H1 (cell line): ENCODE results near the gene UBXN11. TPM values are rescaled to one million over a fixed set of nuclear protein-coding genes. Genes with fewer than 3 reads are reported as not detected.

ENCODE experiments used
- CTCF ChIA-PET: fragments of 300-600 bp; sonication (Branson Sonifier 250); formaldehyde crosslinking; loops from one replicate; lab custom pipeline; 2021; ENCODE audit not compliant: partially characterized antibody; lab: Charles Lee
- POLR2A ChIA-PET: fragments of 300-600 bp; sonication (Branson Sonifier 250); formaldehyde crosslinking; loops from one replicate; lab custom pipeline; 2021; ENCODE audit warnings: inconsistent platforms; ENCODE audit not compliant: partially characterized antibody; lab: Charles Lee
- DNase-seq, 2 experiments: peaks; one replicate each; pipeline versions ENCODE4 v3.0.0 to v3.0.0-alpha.2; 2010 to 2022; ENCODE audit warnings: low spot score in 2 of 2, low read depth in 1 of 2, mixed read lengths in 1 of 2
- FAIRE-seq: peaks from 2 replicates; lab custom pipeline; 2011; peaks lifted over from hg19 to GRCh38; lab: Jason Lieb, UNC
- H2AFZ ChIP-seq: 2 replicates; pipeline ENCODE4 v1.8.1; 2012; ENCODE audit warnings: low read length, inconsistent platforms
- H2AK5ac ChIP-seq: 2 replicates; pipeline ENCODE4 v1.6.1; 2013; ENCODE audit warnings: low read depth, low read length
- H2BK120ac ChIP-seq: replicated peaks from 2 replicates; pipeline ENCODE3; 2013; ENCODE audit warnings: low read depth, low read length, inconsistent platforms
- H2BK12ac ChIP-seq: 2 replicates; pipeline ENCODE4 v1.6.1; 2013; ENCODE audit warnings: low read depth, low read length
- H2BK15ac ChIP-seq: 2 replicates; pipeline ENCODE4 v1.6.1; 2013; ENCODE audit warnings: low read length
- H2BK20ac ChIP-seq: 2 replicates; pipeline ENCODE4 v1.6.1; 2013; ENCODE audit warnings: low read length
- H2BK5ac ChIP-seq: 2 replicates; pipeline ENCODE4 v1.6.1; 2013; ENCODE audit warnings: low read depth, low read length
- H3K14ac ChIP-seq: 2 replicates; pipeline ENCODE4 v1.6.1; 2013; ENCODE audit warnings: inconsistent platforms; ENCODE audit not compliant: insufficient read length
- H3K18ac ChIP-seq: 2 replicates; pipeline ENCODE4 v1.6.1; 2013; ENCODE audit warnings: low read length; ENCODE audit errors: extremely low read depth
- H3K23ac ChIP-seq: 2 replicates; pipeline ENCODE4 v1.6.1; 2013; ENCODE audit warnings: inconsistent platforms; ENCODE audit not compliant: insufficient read length
- H3K23me2 ChIP-seq: 2 replicates; pipeline ENCODE4 v1.6.1; 2013; ENCODE audit warnings: low read depth, low read length
- H3K27ac ChIP-seq: 2 replicates; pipeline ENCODE4 v1.6.1; 2011; ENCODE audit warnings: low read depth, low read length, inconsistent platforms
- H3K27me3 ChIP-seq, 4 experiments: replicated peaks in 1 of 4; 1 replicate in 1 of 4; 2 replicates in 3 of 4; pipeline versions ENCODE4 v1.6.1 to v1.8.1; 2011 to 2013; ENCODE audit warnings: low read length in 3 of 4, mild to moderate bottlenecking in 3 of 4, inconsistent platforms in 2 of 4, mixed read lengths in 2 of 4, moderate library complexity in 1 of 4; ENCODE audit not compliant: control insufficient read depth in 3 of 4, insufficient read depth in 3 of 4; ENCODE audit errors: extremely low read depth in 1 of 4
- H3K36me3 ChIP-seq, 4 experiments: 2 replicates each; pipeline versions ENCODE4 v1.6.1 to v1.8.1; 2011 to 2013; ENCODE audit warnings: mild to moderate bottlenecking in 4 of 4, low read length in 3 of 4, moderate library complexity in 2 of 4, control low read depth in 1 of 4, inconsistent platforms in 1 of 4; ENCODE audit not compliant: insufficient read depth in 4 of 4, control insufficient read depth in 2 of 4
- H3K4ac ChIP-seq: replicated peaks from 2 replicates; pipeline ENCODE3; 2013; ENCODE audit warnings: low read length, low read depth, mixed read lengths, inconsistent platforms; ENCODE audit not compliant: insufficient read length
- H3K4me1 ChIP-seq, 4 experiments: replicated peaks in 1 of 4; 1 replicate in 1 of 4; 2 replicates in 3 of 4; pipeline versions ENCODE4 v1.6.1 to v1.8.1; 2011 to 2013; ENCODE audit warnings: low read length in 3 of 4, inconsistent platforms in 2 of 4, mixed read lengths in 1 of 4; ENCODE audit not compliant: insufficient read depth in 4 of 4, control insufficient read depth in 3 of 4
- H3K4me2 ChIP-seq, 2 experiments: 2 replicates each; pipeline versions ENCODE4 v1.6.1 to v1.8.1; 2011 to 2013; ENCODE audit warnings: low read depth in 2 of 2, low read length in 2 of 2, control low read depth in 1 of 2, inconsistent platforms in 1 of 2, mild to moderate bottlenecking in 1 of 2; ENCODE audit not compliant: insufficient read depth in 1 of 2
- H3K4me3 ChIP-seq, 4 experiments: fragments of 200-600, 300-600 bp in 1 of 4; sonication (generic), shearing (Covaris generic), sonication (Bioruptor Twin) in 1 of 4; 2 replicates each; pipeline versions ENCODE4 v1.5.1 to v1.8.1; 2011 to 2016; ENCODE audit warnings: low read length in 4 of 4, low read depth in 3 of 4, control low read depth in 2 of 4, inconsistent platforms in 2 of 4, mild to moderate bottlenecking in 2 of 4, mixed read lengths in 1 of 4, moderate library complexity in 1 of 4; ENCODE audit not compliant: insufficient read depth in 2 of 4; ENCODE audit errors: extremely low read depth in 1 of 4
- H3K56ac ChIP-seq: replicated peaks from 2 replicates; pipeline ENCODE3; 2013; ENCODE audit warnings: low read depth, mild to moderate bottlenecking, mixed read lengths, low read length, inconsistent platforms; ENCODE audit not compliant: insufficient read length
- H3K79me1 ChIP-seq: 2 replicates; pipeline ENCODE4 v1.6.1; 2013; ENCODE audit warnings: low read depth, low read length, control low read depth
- H3K79me2 ChIP-seq, 2 experiments: 2 replicates each; pipeline versions ENCODE4 v1.6.1 to v1.8.1; 2012 to 2013; ENCODE audit warnings: low read length in 2 of 2, mild to moderate bottlenecking in 2 of 2, inconsistent platforms in 1 of 2; ENCODE audit not compliant: insufficient read depth in 2 of 2, control insufficient read depth in 1 of 2
- H3K9ac ChIP-seq, 4 experiments: replicated peaks in 1 of 4; 1 replicate in 1 of 4; 2 replicates in 3 of 4; pipeline versions ENCODE4 v1.6.1 to v1.8.1; 2011 to 2013; ENCODE audit warnings: low read depth in 3 of 4, low read length in 3 of 4, control low read depth in 2 of 4, mild to moderate bottlenecking in 2 of 4, moderate library complexity in 2 of 4, inconsistent platforms in 1 of 4; ENCODE audit errors: extremely low read depth in 1 of 4
- H3K9me3 ChIP-seq, 2 experiments: 2 replicates each; pipeline versions ENCODE4 v1.6.1 to v1.8.1; 2012 to 2013; ENCODE audit warnings: mild to moderate bottlenecking in 2 of 2, moderate library complexity in 2 of 2, control low read depth in 1 of 2, inconsistent platforms in 1 of 2, low read depth in 1 of 2, low read length in 1 of 2, mixed read lengths in 1 of 2; ENCODE audit not compliant: insufficient read depth in 2 of 2
- H4K20me1 ChIP-seq, 2 experiments: replicated peaks in 1 of 2; 2 replicates each; pipeline versions ENCODE3 to v1.8.1; 2011 to 2013; ENCODE audit warnings: inconsistent platforms in 2 of 2, low read length in 2 of 2, mild to moderate bottlenecking in 1 of 2; ENCODE audit not compliant: insufficient read depth in 2 of 2, control insufficient read depth in 1 of 2
- H4K5ac ChIP-seq: 2 replicates; pipeline ENCODE4 v1.6.1; 2013; ENCODE audit warnings: low read length, low read depth, mixed read lengths, inconsistent platforms; ENCODE audit not compliant: insufficient read length
- H4K8ac ChIP-seq: 2 replicates; pipeline ENCODE4 v1.8.0; 2013; ENCODE audit warnings: mild to moderate bottlenecking, moderate library complexity, low read length, inconsistent platforms; ENCODE audit not compliant: insufficient read depth; ENCODE audit errors: extremely low read depth
- H4K91ac ChIP-seq: replicated peaks from 2 replicates; pipeline ENCODE3; 2013; ENCODE audit warnings: low read length, mixed read lengths, inconsistent platforms; ENCODE audit not compliant: insufficient read length
- JUN ChIP-seq: IDR thresholded peaks from 2 replicates; pipeline ENCODE4 v1.6.1; 2011; ENCODE audit warnings: low read depth, mild to moderate bottlenecking, improper control_type of control experiment, low read length
- NRF1 ChIP-seq: IDR thresholded peaks from 2 replicates; pipeline ENCODE4 v1.6.1; 2011; ENCODE audit warnings: mild to moderate bottlenecking, low read depth, low read length, improper control_type of control experiment
- WGBS, 2 experiments: shearing (Covaris generic) in 1 of 2; methylation state at CpG; one replicate each; pipeline versions ENCODE4 v1.1.6 to v1.1.7; 2013 to 2015; ENCODE audit warnings: low lambda C conversion rate in 2 of 2, mixed read lengths in 2 of 2, inconsistent platforms in 1 of 2, low coverage in 1 of 2, missing lambda C conversion rate in 1 of 2; ENCODE audit not compliant: insufficient replicate concordance in 2 of 2, insufficient coverage in 1 of 2, insufficient read length in 1 of 2; ENCODE audit errors: extremely low coverage in 1 of 2, missing lambda C conversion rate in 1 of 2; 5-methylcytosine and 5-hydroxymethylcytosine counted together
- polyA plus RNA-seq, 7 experiments: library from polyadenylated mRNA; depleted of rRNA in 3 of 7; stranded (reverse) in 5 of 7; unstranded in 2 of 7; fragments of >200 nt in 5 of 7; fragments of 200-250 nt in 2 of 7; gene quantifications; 1 replicate in 5 of 7; 2 replicates in 1 of 7; 4 replicates in 1 of 7; pipeline versions ENCODE4 v1.2.1 to v1.2.3, GENCODE V29; 2011 to 2013; ENCODE audit warnings: missing spikeins in 2 of 7, mixed read lengths in 2 of 7
- total RNA-seq: library from RNA; stranded (reverse); fragmentation: NEBNext Ultra II Directional; extraction: Animal tissue kit (Norgen Biotek cat#: 25700); gene quantifications from 2 replicates; pipeline ENCODE4 v1.2.1, GENCODE V29; 2021

UBXN11 gene
- total and polyA plus RNA-seq, 2 of the 8 experiments (the other 6 are each of a cell fraction or from before 2014, with no cell fraction given): 6.3 to 10.4 TPM

DNA sequence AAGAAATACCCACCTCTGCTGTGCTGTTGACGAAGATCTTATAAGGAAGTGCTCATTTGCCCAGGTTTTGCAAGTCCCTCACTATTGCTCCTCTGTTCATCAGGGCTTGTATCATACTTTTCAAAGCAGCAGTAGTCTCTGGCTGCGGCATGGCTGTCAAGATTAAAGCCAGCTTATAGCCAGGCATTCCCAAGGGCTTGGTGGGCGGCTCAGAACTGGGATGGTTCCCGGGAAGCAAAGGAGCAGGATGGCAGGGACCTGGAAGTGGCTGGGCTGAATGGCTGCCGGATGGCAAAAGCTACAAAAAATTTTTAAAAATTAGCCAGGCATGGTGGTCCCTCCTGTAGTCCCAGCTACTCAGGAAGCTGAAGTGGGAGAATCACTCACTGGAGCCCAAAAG is 43.2 kb downstream of the UBXN11 start:
- CTCF ChIA-PET: interaction anchor here (0.9 to 4.5 kb wide), 4 partner anchors 12 to 252 kb away, joined by 4 to 21 read pairs (median 6); partner anchors contain the start of gene CATSPER4
- POLR2A ChIA-PET: interaction anchor here (1.7 kb wide), 1 partner anchor 17 kb away, joined by 3 read pairs; the partner anchor contains the start of gene SH3BGRL3
- H3K79me1 ChIP-seq: no peaks in the 10 kb centered on the region
- H3K56ac ChIP-seq: no peak overlapping the region
- H4K91ac ChIP-seq: no peak overlapping the region
- no peak overlapping the region for H2BK5ac ChIP-seq
- peaks cover 11 to 54% (median 36%) of the 10 kb centered on the region in 4 experiments; a peak in 7 of 8 replicates for H3K36me3 ChIP-seq
- H2BK20ac ChIP-seq: no peak overlapping the region
- no peak for FAIRE-seq
- no peak overlapping the region for H3K27ac ChIP-seq
- no peak overlapping the region for H3K23ac ChIP-seq
- H3K27me3 ChIP-seq: no peaks in the 10 kb centered on the region
- H3K14ac ChIP-seq: no peak overlapping the region
- H2BK15ac ChIP-seq: no peak overlapping the region
- peaks cover 0 to 2% of the 10 kb centered on the region in 2 experiments for H4K20me1 ChIP-seq
- H3K4ac ChIP-seq: no peak overlapping the region
- H3K9ac ChIP-seq: no peak overlapping the region
- H2BK120ac ChIP-seq: no peak overlapping the region
- WGBS, 2 experiments: 87% methylated on average over 5 of the region's 5 CpGs; no CpG with 5 or more reads in 1 of the 2 experiments
- no peak overlapping the region for H4K8ac ChIP-seq
- no peak overlapping the region for H4K5ac ChIP-seq
- H3K23me2 ChIP-seq: no peaks in the 10 kb centered on the region
- H3K9me3 ChIP-seq: no peaks in the 10 kb centered on the region
- DNase-seq: no peak
- no peak overlapping the region for H2AFZ ChIP-seq
- H3K79me2 ChIP-seq: no peaks in the 10 kb centered on the region
- no peak overlapping the region for H3K18ac ChIP-seq
- no peak overlapping the region for H3K4me2 ChIP-seq
- no peak overlapping the region for H2BK12ac ChIP-seq
- H2AK5ac ChIP-seq: no peak overlapping the region
- no peak overlapping the region for H3K4me3 ChIP-seq
- H3K4me1 ChIP-seq: no peaks in the 10 kb centered on the region
- no peak for TF ChIP-seq NRF1
- TF ChIP-seq JUN: no peak
